Measurements from ENCODE around the gene SSC4D.
"Not testable (repeated sequence)": the region's sequence is repeated elsewhere in the genome, so short reads cannot be mapped to it uniquely, and the experiment has no call there.

The SSC4D gene

DNA sequence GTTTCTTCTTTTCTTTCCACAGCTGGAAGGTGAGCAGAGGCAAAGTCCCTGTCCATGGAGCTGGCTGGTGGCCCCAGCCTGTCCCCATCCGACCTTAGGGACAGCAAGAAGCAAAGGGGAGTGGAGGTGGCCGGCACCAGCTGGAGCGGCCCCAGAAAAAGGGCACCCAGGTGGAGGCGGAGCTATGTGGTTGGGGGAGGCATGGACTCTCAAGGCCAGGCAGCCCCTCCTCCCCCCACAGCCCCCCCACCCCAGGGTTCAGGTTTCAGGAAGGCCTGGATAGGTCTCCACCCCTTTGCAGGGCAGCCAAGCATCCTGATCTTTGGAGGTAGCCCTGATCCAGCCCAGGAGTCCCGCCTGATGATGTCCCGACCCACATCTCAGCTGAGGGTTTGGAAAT is at the start of gene SSC4D:
TSS of gene SSC4D (minus strand) at position 161 of the 400 bp plus-strand sequence. CDS start 5,258 bp downstream, outside the sequence.
- DNase-seq, result no peak

DNA sequence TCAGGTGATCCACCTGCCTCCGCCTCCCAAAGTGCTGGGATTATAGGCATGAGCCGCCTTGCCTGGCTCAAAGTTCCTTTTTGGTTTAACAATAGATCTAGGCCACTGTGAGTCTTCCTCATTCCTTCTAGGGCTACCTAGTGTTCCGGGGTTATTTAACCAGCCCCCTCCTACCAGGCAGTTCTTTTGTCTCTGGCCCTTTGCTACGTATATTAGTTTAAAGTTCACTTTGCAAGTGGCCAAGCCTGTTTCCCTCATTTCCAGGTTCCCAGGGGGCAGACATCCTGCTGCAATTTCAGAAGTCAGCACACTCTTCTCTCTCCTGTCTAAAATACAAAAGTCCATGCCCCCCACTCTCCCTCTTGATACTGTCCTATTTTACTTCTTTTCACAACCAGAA is 49.0 kb upstream of the SSC4D start:
- DNase-seq, result not testable (repeated sequence)

- DNase-seq, result not testable (repeated sequence)
Measured at GRCh38 chr7:76457017-76457416, 47.5 kb upstream of the SSC4D start.

DNA sequence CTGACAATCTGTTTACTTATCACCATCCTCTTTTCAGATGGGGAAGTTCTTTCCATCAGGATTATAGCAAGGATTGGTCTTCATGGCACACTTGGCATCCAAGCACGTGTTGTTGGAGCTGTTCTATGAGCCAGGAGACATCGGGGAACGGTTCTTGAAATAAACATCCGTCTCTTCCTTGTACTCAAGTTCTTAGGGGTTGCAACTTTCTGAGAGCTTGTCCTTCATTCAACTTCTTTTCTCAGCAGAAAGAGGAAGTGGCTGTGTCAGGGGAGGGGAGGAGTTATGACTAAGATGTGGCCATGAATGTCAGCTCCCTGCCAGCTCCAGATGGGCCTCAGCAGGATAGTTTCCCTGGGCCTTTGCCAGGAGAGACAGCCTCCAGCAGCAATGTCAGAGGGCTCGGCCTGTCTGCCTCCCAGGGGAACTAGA is 36.1 kb upstream of the SSC4D start:
- not testable (repeated sequence) for DNase-seq

- not testable (repeated sequence) for DNase-seq
Measured at GRCh38 chr7:76443846-76444245, 34.3 kb upstream of the SSC4D start.

DNA sequence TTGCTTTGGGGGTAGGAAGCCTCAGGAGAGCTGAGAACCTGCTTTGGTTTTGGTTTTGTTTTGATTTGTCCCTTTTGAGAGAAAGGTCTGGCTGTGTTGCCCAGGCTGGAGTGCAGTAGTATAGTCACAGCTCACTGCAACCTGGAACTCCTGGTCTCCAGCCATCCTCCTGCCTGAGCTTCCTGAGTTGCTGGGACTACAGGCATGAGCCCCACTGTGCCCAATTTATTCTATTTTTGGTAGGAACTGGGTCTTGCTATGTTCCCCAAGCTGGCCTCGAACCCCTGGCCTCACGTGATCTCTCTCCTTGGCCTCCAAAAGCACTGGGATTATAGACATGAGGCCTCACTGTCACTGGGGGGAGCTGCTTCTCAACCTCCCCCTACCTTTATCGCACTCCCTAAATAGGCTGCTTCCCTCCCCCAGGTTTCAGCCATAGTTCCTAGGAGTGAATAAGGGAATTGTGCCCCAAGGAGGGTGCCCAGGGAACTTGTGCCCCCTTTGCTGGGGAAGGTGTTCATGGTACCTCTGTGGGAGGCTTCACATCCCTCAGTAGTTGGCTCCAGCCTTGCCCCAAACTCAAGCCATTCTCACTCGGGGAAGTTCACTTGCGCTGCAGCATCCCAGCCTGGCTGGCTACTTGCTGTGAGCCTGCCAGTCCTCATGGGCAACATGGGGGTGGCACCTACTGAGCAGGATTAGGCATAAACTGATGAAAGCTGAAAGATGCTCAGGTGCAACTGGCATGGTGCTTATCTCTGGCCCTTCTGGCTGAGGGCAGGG is 33.4 kb upstream of the SSC4D start:
- DNase-seq, result not testable (repeated sequence)

GRCh38 chr7:76441792-76442191 is 32.3 kb upstream of the SSC4D start:
- not testable (repeated sequence) for DNase-seq

DNA sequence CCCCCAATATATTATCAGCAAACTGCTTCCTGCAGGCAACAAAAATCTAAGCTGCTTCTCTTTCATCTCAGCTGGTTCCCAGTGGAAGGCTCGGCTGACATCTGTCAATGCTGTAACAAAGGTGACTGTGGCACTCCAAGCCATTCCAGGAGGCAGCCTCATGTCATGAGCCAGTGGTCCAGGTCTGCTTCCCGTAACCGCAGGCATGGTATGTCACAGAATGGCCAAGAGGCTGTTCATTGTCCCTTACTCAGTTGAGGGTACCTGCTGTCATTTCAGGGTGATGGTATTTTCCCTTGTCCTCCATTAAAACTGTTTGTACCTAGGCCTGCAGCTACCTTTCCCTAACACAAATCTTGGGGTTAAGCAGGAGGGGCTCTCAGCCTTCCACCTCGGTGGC is 30.9 kb upstream of the SSC4D start:
- DNase-seq, result not testable (repeated sequence)

- DNase-seq, result not testable (repeated sequence)
Measured at GRCh38 chr7:76439120-76439888, 29.8 kb upstream of the SSC4D start.

GRCh38 chr7:76437873-76438272 is 28.4 kb upstream of the SSC4D start:
- peak; percentile 84 for DNase-seq

DNA sequence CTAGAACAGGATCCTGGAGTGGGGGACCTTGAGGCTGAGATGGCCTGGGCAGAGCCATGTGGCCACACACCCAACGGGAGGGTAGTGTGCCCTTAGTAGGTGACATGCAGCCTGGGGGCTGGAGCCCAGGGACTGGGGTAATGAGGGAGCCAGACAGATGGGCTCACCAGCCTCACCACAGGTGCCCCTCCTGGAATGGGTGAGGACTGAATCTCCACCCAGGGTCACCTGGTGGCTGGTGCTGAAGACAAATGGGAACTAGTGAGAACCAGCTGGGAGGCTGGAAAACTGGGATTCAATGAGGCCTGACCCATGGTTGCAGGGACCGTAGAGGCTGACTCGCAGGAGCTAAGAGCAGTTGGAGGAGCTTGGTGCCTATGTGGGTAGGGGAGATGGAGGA is 21.3 kb upstream of the SSC4D start:
- DNase-seq, result no peak

GRCh38 chr7:76430211-76430610 is 20.7 kb upstream of the SSC4D start:
- no peak for DNase-seq

DNA sequence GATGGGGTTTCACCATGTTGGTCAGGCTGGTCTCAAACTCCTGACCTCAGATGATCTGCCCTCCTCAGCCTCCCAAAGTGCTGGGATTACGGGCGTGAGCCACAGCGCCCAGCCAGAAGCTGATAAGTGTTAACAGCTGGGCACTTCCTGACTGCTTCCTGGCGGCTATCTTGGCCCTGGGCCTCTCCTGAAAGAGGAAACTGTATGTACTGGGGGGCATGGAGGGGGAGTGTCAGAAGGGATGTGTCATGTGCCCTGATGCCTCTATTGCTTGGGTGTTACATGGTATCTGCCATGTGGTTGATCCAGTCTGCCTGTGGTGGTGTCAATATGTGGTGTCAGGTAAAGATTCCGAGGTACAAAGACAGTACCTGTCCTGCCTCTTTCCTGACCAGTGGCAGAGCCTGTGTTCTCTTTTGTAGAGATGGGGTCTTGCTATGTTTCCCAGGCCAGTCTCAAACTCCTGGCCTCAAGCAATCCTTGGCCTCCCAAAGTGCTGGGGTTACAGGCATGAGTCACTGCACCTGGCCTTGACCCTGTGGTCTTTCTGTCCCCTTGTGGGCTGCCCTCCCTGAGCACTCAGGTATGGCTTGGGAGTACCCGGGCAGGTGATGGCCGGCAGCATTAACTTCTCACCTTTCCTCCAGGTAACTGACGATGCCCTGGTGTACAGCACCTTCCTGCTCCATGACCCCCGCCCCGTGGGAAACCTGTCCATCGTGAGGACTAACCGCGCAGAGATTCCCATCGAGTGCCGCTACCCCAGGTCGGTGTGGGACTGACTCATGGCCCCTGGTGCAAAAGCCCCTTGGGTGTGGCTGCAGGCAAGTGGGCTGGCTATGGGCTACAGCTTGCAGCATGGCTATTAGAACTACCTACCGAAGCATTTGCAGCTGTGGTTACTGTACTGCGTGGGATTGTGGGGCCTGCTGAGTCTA is 19.6 kb upstream of the SSC4D start:
- DNase-seq, result no peak

GRCh38 chr7:76428149-76428823 is 18.8 kb upstream of the SSC4D start:
- no peak for DNase-seq

DNA sequence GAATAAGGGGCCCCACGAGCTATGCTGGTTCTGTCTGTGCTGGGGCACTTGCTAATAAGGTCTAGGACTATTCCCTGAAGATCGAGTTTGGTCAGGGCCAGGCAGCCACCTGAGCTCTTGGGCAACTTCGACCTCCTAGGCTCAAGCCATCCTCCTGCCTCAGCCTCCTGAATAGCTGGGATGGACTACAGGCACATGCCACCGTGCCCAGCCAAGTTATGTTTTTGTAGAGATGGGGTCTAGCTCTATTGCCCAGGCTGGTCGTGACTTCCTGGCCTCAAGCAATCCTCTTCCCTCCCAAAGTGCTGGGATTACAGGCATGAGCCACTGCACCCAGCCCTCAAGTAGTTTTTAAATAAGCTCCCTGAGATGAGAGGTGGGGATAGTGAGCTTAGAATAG is 18.1 kb upstream of the SSC4D start:
- no peak for DNase-seq

- no peak for DNase-seq
Measured at GRCh38 chr7:76426246-76426645, 16.7 kb upstream of the SSC4D start.

- DNase-seq, result not testable (repeated sequence)
Measured at GRCh38 chr7:76425558-76425957, 16.1 kb upstream of the SSC4D start.

- no peak for DNase-seq
Measured at GRCh38 chr7:76425156-76425555, 15.7 kb upstream of the SSC4D start.

- DNase-seq, result no peak
Measured at GRCh38 chr7:76424413-76425111, 15.1 kb upstream of the SSC4D start, which contains the start of gene ZP3. TSS of gene ZP3 (plus strand) at chr7:76424950. CDS start at chr7:76424965, 15 bp downstream.

DNA sequence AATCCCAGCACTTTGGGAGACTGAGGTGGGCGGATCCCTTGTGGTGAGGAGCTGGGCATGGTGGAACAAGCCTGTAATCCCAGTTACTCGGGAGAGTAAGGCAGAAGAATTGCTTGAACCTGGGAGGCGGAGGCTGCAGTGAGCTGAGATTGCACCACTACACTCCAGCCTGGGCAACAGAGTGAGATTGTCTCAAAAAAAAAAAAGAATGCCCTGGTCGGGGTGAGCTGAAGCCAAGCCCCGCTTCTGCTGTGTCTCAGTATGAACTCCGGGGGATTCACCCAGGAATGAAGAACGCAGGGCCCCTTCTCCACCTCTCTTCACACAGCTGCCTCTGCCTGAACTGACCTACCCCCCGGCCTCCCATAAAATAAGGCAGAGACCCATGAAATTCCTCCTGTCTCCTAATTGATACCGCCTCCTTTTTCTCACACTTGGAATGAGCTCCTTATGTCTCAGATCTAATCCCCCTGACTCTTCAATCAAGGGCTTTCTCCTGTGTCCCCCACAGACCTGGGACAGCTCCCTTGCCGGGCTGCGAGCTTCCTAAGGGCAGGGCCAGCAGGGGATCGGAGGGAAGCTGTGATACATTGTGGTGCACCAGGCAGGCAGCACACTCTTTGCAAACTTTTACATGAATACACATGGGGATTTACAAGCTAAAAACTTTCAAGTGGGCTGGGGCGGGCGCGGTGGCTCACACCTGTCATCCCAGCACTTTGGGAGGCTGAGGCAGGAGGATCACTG is 14.3 kb upstream of the SSC4D start:
- DNase-seq, result no peak

DNA sequence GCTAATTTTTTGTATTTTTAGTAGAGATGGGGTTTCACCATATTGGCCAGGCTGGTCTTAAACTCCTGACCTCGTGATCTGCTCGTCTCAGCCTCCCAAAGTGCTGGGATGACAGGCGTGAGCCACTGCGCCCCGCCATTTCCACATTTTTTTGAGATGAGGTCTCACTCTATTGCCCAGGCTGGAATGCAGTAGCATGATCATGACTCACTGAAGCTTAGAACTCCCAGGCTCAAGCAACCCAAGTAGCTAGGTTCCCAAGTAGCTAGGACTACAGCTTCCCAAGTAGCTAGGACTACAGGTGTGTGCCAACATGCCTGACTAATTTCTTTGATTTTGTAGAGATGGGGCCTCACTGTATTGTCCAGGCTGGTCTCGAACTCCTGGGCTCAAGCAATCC is 11.6 kb upstream of the SSC4D start:
- DNase-seq, result not testable (repeated sequence)

All from NCI-H146 (cell line).